ENCODE data around the gene KCNMB3.
"Not testable (repeated sequence)": the region's sequence is repeated elsewhere in the genome, so short reads cannot be mapped to it uniquely, and the experiment has no call there.

Gene KCNMB3, protein sequence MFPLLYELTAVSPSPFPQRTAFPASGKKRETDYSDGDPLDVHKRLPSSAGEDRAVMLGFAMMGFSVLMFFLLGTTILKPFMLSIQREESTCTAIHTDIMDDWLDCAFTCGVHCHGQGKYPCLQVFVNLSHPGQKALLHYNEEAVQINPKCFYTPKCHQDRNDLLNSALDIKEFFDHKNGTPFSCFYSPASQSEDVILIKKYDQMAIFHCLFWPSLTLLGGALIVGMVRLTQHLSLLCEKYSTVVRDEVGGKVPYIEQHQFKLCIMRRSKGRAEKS

DNA sequence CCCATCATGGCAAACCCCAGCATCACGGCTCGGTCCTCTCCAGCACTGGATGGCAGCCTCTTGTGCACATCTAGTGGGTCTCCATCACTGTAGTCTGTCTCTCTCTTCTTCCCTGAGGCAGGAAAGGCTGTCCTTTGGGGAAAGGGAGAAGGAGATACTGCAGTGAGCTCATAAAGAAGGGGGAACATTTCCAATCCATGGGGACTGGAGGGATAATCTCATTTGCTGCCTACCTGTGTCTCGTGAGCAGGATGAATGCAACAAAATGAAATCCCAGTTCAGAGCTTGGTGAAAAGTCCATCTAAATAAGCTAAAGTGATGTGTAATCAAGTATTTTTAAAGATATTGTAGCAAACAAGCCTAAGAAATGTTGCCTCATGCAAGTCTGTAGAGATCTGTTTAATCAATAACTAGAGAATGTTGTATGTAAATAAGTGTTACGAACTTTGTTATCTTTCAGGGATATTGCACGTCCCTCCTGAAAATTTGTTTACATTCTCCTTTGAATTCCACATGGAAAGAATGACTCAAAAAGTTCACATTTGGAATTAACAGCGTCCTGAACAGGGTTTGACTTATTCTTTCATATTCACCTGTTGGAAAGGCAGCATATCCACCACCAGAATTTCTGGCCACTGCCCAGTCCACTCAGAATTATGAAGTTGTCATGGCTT is at the start of gene KCNMB3:
Gene KCNMB3 (minus strand): TSS at position 312 of the 674 bp plus-strand sequence. CDS start 124 bp downstream, at position 188.
- DNase-seq: no peak

DNA sequence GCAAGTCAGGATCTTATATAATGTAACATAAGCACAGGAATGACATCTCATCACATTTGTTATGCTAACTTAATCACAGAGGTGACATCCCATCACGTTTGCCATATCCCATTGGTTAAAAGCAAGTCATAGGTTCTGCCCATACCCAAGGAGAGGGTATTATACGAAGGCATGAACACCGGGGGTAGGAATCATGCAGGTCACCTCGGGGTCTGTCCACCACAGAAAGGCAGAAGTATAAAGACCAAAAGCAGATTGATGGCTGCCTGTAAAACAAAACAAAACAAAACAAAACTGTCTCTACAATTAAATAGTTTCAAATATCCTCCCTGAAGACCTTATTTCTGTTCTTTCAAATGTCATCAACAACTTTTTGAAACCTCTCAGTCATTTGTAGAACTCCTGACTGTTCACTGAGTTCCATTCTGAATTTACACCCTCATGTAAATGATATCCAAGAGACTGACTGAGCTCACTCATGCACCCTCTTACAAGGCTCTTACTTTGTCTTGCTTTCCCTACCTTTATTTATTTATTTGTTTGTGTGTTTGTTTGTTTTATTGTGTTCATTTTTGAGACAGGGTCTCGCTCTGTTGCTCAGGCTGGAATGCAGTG is 49.2 kb upstream of the KCNMB3 start:
- no peak for DNase-seq

DNA sequence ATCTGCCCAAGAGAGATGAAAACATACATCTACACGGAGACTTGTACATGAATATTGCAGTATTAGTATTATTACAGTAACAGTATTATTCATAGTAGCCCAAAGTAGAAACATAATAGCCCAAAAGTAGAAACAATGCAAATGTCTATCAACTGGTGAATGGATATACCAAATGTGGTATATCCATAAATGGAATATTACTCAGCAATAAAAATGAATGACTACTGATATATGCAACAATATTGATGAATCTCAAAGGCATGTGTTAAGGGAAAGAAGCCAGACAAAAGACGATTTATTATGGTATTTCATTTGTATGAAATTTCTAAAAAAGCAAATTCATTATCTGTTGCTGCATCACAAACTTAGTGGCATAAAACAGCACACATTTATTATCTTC is 48.4 kb upstream of the KCNMB3 start:
- no peak for DNase-seq

DNA sequence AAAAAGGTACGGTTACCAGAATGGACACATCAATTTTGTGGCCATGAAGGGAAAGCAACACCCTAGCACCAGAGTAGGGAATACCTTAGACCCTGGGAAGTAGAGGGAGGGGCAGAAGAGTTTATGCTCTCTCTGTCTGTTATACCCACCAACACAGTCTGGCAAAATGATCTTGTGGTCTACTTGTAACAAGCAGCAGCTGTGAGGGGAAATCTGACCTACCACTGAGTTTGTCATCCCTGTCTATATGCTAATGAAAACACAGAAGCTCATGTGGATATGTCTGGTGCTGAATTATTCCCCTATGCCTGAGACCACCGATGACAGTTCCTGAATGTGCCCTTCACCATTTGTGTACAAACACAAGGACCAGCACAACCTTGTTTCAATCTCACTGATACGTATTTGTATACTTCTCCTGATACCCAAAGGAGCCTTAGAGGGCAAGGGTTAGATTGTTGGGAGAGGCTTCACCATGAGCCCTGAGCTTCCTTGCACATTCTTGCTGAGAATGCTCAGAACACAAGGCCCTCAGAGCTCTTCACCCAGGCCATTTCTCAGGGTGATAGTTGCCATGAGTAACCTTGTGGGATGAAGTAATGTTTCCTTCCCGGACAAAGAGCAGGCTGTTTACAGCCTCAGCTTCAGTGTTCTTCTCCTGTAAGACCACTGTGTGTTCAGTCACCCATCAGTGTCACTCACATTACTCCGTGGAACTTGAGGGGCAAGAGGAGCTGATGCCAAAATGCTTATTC is 47.2 kb upstream of the KCNMB3 start:
- DNase-seq: no peak

DNA sequence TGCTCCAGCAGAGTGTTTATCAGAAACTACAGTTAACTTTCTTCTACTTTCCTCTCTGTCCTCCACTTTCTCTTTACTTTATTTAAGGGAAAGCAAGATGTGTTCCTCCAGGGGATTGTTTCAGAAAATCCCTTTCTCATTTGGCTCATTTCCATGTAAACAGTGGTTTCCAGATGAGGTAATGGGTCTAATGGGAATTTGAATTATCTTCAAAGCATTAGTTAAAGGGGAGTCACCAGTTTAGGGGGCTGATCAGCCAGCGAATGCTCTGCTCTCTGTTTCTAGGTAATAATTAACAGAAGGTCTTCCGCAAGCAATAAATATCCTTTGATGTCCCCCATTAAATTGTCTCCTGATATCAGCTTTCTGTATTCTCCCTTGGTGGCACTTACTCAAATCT is 41.5 kb upstream of the KCNMB3 start:
- DNase-seq: no peak

DNA sequence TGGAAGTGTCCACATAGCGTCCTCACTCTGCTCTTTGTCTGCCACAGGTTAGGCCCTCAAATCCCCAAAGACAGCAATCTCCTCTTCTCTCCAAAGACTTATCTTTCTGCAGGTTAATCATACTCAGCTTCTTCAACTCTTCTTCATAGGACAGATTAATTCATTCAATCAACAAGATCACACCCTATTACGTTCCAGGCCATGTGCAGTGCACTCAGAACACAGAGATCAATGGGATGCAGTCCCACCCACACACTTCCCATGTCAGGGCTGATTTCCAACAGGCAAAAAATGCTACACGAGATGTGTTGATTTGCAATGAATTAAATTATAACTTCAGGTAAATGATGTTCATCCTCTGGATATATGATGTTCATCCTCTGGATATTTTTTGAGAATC is 38.4 kb upstream of the KCNMB3 start:
- DNase-seq: no peak

DNA sequence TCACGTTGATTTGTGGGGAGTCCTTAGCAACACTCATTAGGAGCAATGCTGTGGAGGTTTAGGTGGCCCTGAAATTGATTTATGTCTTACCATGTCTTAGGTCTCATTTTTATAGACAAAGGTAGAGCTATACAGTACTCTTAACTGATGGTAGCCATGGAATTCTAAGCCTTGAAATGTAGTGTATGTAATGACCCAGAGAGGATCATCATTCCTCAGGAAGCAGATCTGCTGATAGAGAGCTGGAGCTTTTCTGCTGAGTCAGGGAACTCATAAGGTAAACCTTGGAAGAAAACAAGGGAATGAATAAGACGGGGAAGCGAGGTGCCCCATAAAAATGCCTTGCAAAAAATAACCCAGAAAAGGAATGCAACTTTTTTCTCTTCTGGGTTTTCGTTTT is 37.9 kb upstream of the KCNMB3 start:
- DNase-seq: no peak

DNA sequence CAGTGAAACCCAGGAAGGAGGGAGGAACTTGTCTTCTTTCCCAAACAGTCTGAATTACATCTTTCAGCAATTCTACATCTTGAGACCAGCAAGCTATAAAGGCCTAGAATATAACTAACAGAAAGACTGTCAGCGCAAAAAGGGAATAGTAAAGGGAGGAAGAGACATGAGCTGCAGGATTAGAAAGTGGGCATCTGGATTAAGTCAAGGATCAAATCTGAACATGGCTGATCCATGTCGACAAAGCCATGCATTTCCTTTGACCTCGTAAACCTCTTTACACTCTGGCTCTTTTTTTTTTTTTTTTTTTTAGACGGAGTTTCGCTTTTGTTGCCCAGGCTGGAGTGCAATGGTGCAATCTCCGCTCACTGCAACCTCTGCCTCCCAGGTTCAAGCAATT is 35.4 kb upstream of the KCNMB3 start:
- DNase-seq: no peak

DNA sequence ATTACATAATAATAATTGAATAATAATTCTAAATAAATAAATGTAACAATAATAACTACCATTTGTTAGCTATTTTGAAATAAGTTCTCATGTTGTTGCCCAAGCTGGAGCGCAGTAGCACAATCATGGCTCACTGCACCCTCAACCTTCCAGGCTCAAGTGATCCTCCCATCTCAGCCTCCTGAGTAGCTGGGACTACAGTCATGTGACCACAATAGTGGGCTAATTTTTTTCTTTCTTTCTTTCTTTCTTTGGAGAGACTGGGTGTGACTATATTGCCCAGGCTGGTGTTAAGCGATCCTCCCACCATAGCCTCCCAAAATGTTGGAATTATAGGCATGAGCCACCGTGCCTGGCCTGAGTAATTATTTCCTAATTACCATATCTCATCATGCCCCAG is 30.9 kb upstream of the KCNMB3 start:
- DNase-seq: no peak

DNA sequence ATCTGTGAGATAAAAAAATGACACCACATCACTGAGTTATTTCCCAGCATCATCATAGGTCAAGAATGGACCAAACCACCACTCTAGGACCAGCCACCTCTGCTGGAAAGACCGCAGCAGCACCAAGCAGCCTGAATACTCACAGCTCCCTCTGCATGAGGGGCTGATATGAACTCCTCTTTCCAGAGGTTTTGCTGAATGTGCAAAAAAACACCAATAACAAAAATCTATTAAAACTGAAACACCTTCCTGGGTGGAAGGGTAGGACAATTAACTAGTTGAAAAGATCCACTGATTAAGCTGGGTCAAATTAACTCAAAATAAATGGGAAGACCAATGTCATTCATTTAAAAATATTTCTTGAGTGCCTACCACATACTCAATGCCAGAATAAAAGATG is 28.9 kb upstream of the KCNMB3 start:
- no peak for DNase-seq

DNA sequence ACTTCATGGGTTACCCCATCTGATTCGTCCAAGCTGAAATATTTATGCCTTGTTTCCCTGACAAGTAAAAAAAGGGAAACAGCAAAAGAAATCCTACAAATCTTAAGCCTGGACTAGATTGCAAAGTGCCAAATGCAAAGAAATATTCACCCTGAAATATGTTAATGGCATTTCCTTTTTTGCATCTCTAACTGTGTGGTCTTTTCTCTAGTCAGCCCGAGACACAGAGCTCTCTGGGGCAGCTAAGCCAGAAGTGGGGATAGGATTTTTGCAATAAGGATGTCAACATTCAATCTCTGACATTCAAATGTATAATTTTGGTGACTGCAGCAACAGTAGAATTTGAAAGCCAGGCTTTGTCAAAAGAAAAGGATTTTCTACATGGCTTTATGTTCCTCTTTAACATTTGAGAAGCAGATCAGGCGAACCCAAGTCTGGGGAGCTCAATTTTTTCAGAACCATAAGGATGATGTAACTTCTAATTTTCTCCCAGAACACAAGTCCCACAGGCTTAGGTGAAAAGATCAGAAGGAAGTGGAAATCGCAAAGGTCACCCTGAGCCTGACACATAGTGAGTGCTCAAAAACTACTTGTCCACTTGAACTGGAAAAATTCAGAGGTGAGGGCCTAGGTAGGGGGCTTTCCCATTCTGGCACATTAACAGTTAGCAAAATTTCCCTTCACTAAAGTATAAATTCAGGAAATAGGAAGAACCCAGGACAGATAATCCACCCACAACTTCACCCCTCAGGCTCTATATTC is 28.2 kb upstream of the KCNMB3 start:
- no peak for DNase-seq

DNA sequence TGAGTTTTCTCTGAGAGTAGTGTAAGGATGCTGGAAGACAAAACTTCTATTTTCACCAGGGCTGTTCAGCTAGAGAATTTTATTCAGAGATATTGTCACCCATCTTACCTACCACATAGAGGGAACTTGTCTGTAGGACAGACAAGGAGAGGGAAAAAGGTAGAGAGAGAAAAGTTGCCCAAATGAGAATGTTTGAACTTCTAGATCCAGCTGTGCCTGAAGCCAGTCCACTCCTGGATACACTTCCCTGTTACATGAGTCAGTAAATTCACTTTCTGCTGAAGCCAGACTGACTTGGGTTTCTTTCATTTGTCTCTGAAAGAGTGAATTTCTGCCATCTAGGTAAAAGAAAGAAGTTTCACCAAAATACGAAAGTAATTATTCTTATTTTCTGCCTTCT is 27.2 kb upstream of the KCNMB3 start:
- no peak for DNase-seq

DNA sequence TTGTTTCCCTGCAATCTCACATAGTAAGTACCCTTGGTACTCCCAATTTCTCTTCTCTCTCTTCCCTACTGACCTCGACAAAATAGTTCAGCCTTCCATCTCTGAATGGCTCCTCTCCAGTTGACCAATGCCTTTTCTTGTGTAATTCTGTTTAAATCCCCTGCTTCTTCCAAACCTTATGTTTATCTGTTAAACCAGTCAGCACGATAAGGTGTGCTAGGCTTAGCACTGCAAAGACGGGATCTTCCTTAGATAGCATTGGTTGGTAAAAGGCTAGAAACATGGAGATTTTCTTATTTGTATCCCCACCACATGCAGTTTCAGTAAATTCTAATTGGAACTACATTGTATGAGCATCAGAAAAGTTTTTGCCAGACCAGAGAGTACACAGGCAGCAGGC is 25.8 kb upstream of the KCNMB3 start:
- no peak for DNase-seq

DNA sequence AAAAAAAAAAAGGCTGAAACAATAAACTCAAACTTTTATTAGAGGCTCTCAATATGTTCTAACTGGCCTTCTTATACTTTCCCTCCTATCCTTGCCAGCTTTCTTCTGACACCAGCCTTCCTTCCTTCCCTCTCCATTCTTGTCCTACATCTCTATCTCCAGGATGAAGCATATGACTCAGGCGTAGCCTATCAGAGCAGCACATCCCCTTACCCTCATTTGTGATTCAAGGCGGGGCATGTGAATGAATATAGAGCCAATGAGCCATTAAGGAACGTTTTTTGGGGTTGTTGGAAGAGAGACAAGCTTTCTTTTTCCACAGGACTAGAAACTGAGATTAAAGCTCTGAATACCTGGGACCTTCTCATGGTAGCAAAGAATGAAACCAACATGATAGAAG is 25.1 kb upstream of the KCNMB3 start:
- no peak for DNase-seq

DNA sequence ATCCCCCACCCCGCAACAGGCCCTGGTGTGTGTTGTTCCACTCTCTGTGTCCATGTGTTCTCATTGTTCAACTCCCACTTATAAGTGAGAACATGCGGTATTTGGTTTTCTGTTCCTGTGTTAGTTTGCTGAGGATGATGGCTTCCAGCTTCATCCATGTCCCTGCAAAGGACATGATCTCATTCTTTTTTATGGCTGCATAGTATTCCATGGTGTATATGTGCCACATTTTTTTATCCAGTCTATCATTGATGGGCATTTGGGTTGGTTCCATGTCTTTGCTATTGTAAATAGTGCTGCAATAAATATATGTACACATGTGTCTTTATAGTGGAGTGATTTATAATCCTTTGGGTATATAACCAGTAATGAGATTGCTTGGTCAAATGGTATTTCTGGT is 23.5 kb upstream of the KCNMB3 start:
- not testable (repeated sequence) for DNase-seq

DNA sequence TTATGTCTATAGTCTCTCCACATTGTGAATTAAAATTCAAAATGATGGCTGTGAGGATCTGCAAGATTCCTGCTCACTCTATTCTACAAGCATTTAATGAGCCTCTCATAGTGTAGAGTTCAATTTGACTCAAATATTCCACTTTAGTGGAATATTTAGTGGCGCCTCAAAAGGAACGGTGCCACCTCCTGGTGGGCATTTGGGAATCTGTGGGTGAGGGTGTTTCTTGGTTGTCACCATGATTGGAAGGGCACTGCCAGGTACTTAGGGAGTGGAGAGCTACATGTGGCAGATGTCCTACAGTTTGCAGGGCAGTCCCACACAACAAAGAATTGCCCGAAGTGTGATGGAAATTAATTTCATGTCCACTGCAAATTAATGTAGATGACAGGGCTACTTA is 21.5 kb upstream of the KCNMB3 start:
- DNase-seq: no peak

DNA sequence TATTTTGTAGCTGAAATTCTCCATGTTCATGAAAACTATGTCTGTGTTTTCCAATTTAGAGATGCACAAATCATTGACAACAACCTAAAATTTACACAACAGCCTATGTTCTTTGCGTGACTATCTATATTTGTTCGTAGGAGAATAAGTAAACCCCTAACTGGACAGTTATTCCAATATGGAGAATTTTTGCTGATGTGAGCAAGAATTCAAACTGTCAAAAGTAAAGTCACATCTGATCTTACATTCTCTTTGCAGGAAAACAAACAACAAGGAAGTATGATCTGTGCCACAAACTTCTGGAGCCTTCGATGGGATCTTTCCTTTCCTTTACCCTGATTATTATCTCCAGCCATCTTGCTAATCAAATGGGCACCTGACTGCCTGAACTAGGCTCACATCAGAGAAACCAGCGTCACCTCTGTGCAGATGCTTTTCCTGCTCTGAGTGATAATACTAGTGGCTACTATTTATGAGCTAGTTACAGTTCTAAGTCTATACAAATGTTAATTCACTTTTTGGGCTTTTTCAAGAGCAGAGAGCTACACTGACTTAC is 18.3 kb upstream of the KCNMB3 start:
- DNase-seq: no peak

DNA sequence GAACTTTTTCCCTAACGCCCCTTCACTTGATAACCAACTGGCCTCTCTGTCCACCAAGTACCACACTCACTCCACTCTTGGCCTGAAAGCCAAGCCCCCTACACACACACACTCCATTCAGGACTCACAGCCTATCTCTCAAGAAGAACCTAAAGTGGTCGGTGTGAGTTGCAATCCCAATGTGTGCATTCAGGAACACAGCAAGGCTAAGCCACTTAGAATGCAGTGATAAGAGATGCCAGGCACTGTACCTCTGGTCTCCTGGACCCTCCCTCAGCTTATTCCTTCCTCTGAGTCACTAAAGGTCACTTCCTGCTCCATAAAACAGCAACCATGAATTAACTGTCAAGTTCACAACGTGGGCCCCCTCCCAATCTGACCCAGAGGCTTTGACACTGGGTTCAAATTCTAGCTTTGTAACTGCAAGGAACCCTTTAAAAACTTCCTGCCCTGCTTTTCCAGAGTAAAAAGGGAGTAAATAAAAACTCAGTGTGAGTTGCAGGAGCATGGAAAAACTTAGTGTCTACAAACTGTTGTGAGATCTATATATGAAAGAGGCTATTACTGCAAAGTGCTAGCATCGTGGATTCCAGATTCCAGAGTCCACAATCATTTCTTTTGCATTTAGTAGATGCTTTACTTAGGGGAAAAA is 17.6 kb upstream of the KCNMB3 start:
- DNase-seq: no peak

DNA sequence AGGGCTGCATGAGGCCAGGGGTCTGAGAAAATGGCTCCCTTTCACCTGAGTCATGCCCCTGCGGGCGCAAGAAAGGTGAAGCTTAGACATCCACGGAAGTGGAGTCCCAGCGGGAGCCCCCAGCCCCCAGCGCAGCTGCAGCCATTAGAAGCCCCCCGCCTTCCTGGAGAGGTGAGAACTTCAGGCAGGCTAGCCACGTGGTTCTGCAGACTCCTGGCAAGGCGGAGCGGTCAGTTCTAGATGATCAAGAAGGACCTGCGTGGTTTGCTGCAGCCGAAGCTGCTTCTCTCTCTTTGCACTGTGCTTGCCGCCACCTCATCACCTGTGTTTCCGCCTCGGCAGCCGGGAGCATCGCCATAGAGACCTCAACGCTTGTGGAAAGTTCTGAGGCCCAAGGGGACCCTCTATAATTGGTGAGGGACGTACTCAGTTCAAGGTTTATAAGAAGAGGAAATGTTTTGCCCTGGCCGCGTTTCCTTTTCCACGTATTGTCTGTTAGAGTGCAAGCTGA is 15.8 kb upstream of the KCNMB3 start:
- no peak for DNase-seq

DNA sequence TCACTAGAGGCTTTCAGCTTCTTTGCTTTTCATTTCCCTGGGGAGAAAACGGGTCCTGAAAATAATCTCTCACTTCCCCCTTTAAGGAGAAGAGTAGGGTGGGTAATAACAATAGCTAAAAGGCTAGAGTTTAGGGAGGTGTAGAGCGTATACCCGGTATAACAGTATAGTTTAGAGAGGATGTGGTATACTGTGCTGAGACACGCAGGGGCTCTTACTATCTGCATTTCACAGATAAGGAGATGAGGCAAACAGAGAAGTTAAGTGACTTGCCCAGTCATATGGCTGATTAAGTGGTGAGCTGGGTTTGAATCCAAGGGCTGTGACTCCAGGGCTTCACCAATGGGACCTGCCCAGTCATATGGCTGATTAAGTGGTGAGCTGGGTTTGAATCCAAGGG is 15.0 kb upstream of the KCNMB3 start:
- no peak for DNase-seq

DNA sequence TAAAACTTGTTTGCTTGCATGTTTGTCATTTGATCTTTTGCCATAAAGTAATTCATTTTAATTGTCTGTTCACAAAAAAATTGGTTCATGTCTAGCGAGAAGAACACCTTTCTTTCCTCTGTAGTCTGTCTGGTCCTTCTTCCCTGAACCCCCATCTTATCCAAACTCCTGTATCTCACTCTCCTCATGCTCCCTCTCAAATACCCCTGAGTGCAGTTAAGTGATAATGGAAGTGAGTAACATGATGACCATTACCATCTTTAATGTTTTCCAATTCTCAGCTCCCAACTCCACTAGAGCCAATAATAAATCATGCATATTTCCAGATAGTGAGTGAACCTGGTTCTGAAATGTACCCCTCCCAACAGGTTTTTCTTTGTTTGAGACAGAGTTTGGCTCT is 14.2 kb upstream of the KCNMB3 start:
- no peak for DNase-seq

DNA sequence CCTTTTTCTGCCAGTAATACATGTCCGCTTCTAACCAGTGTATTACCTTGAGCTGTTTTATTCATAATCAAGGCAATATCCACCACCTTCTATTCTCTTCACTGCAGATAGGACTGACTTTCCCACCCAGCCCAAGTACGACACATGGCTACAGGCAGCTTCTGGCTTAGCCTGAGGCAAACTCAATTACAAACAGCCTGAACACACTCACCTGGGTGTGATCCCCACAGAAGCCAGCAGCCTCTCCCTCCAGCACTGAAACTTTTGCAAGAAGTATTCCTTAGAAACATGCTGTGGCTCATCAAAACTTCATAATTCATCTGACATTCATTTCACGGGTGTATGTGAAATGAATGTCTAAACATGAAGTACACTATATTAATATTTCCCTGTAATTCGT is 13.5 kb upstream of the KCNMB3 start:
- no peak for DNase-seq

Data from NCI-H2029 (cell line).